Uterus (tissue), 4 donors: ENCODE results near the gene OPTC. TPM values are rescaled to one million over a fixed set of nuclear protein-coding genes. Genes with fewer than 3 reads are reported as not detected.

ENCODE experiments used
- DNase-seq, 2 donors: peaks; one replicate each; pipeline ENCODE4 v3.0.0-alpha.2; 2019 to 2020
- H3K27ac ChIP-seq, 2 donors: fragments of 200-600 bp; sonication (generic); 1 replicate in 1 of 2; 2 replicates in 1 of 2; pipeline ENCODE4 v1.5.1; 2016 to 2018
- H3K27me3 ChIP-seq, 2 donors: fragments of 200-600 bp; sonication (generic); one replicate each; pipeline ENCODE4 v1.5.1; 2018 to 2019; ENCODE audit warnings: control low read depth in 1 of 2
- H3K36me3 ChIP-seq, 2 donors: fragments of 200-600 bp; sonication (generic); one replicate each; pipeline ENCODE4 v1.5.1; 2019; ENCODE audit warnings: control low read depth in 1 of 2
- H3K4me1 ChIP-seq, 2 donors: fragments of 200-600 bp; sonication (generic); one replicate each; pipeline ENCODE4 v1.5.1; 2018 to 2019; ENCODE audit warnings: control low read depth in 1 of 2
- H3K4me3 ChIP-seq, 2 donors: fragments of 200-600 bp; sonication (generic); 1 replicate in 1 of 2; 2 replicates in 1 of 2; pipeline ENCODE4 v1.5.1; 2018 to 2019; ENCODE audit warnings: mild to moderate bottlenecking in 1 of 2
- H3K9me3 ChIP-seq, 2 donors: fragments of 200-600 bp; sonication (generic); one replicate each; pipeline ENCODE4 v1.5.1; 2019; ENCODE audit warnings: control low read depth in 1 of 2
- CTCF ChIP-seq, 4 experiments: fragments of 200-600 bp in 2 of 4; fragments of 450-650 bp in 2 of 4; sonication (generic) in 2 of 4; IDR thresholded peaks; one replicate each; pipeline ENCODE4 v1.5.1; 2016 to 2019; ENCODE audit warnings: antibody characterized with exemption in 4 of 4, mild to moderate bottlenecking in 2 of 4, moderate library complexity in 1 of 4
- POLR2A ChIP-seq, 2 donors: fragments of 450-650 bp; IDR thresholded peaks; one replicate each; pipeline ENCODE4 v1.6.1; 2016; ENCODE audit warnings: antibody characterized with exemption in 2 of 2, mild to moderate bottlenecking in 1 of 2, moderate library complexity in 1 of 2
- intact Hi-C: fragments of 100-400 bp; cut with DNase I; formaldehyde crosslinking; loops from one replicate; pipeline ENCODE4 v1.15.1; 2023; ENCODE audit warnings: low total_unique reads
- total RNA-seq, 4 donors: library from RNA; depleted of rRNA in 3 of 4; stranded (reverse); fragments of >200 nt in 3 of 4; gene quantifications; one replicate each; pipeline versions ENCODE4 v1.1.0 to v1.2.4, GENCODE V29; 2014 to 2023
- donor health status: DM: yes; HTN: yes; CAD: no.

OPTC gene
- total RNA-seq, 4 donors from 2014 or later, result not detected

DNA sequence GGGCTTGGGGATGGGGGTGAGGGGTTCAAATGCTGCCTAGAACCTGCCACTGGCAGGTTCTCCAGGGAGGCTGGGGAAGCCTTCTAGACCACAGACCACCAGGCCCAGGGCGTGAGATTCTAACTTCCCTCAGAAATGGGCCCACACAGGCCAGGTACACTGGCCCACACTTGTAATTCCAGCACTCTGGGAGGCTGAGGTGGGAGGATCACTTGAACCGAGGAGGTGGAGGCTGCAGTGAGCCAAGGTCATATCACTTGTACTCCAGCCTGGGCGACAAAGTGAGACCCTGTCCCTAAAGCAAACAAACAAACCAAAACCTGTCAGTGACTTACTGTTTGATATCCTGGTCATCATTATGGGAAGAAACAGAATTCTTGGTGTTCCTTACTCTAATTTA, 31.7 kb downstream of the OPTC start:
- no peaks in the 10 kb centered on the region for H3K36me3 ChIP-seq
- TF ChIP-seq CTCF (IDR thresholded peaks at IDR 0.05) (no peak), POLR2A (IDR thresholded peaks at IDR 0.05) (no peak)
- no peaks in the 10 kb centered on the region for H3K27me3 ChIP-seq
- peaks cover 0 to 6% of the 10 kb centered on the region in 2 donors for H3K4me1 ChIP-seq
- no peaks in the 10 kb centered on the region for H3K9me3 ChIP-seq
- H3K4me3 ChIP-seq, result no peak overlapping the region
- no peak for DNase-seq
- peak overlapping the region; percentile 70 to 72 for H3K27ac ChIP-seq
- intact Hi-C loops, result no loop called here

- H3K27me3 ChIP-seq, result no peaks in the 10 kb centered on the region
- no peak overlapping the region for H3K4me3 ChIP-seq
- H3K9me3 ChIP-seq, result no peaks in the 10 kb centered on the region
- peak overlapping the region; percentile 70 to 72 for H3K27ac ChIP-seq
- no peak for TF ChIP-seq POLR2A (IDR thresholded peaks at IDR 0.05)
- no peak for TF ChIP-seq CTCF (IDR thresholded peaks at IDR 0.05)
- intact Hi-C loops, result no loop called here
- no peak for DNase-seq
- H3K36me3 ChIP-seq, result no peaks in the 10 kb centered on the region
- H3K4me1 ChIP-seq, result peaks cover 0 to 6% of the 10 kb centered on the region in 2 donors
Measured at GRCh38 chr1:203526130-203526529, 32.2 kb downstream of the OPTC start.

DNA sequence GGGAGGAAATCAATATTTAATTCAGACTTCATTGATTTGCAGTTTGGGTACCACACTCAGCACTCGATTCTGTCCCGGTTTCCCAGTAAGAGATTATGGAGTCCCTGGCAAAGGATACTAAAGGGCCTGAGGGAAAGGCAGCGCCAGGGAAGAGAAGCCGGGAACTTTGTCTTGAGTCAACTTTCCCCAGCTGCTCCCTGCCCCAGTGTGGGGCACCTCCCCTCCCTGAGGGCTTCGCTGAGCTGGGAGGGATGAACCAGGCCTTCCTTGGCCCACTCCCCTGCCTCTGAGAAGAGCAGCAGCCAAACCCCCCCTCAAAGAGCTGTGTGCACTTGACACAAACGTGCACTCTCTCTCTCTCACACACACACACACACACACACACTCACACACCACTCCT, 32.6 kb downstream of the OPTC start:
- Histone ChIP-seq H3K4me1 (peaks cover 0 to 5% of the 10 kb centered on the region in 2 donors), H3K27me3 (no peaks in the 10 kb centered on the region), H3K36me3 (no peaks in the 10 kb centered on the region), H3K4me3 (no peak overlapping the region), H3K27ac (peak overlapping the region; percentile 70 to 72), H3K9me3 (no peaks in the 10 kb centered on the region)
- no peak for TF ChIP-seq POLR2A (IDR thresholded peaks at IDR 0.05)
- no peak for DNase-seq
- intact Hi-C loops, result no loop called here

GRCh38 chr1:203527013-203527412, 33.1 kb downstream of the OPTC start:
- intact Hi-C loops, result no loop called here
- Histone ChIP-seq H3K27ac (peak overlapping the region; percentile 70 to 72), H3K9me3 (no peaks in the 10 kb centered on the region), H3K27me3 (no peaks in the 10 kb centered on the region), H3K36me3 (no peaks in the 10 kb centered on the region), H3K4me1 (peaks cover 0 to under 1% of the 10 kb centered on the region in 2 donors), H3K4me3 (no peak overlapping the region)
- no peak for DNase-seq
- TF ChIP-seq CTCF (IDR thresholded peaks at IDR 0.05) (no peak), POLR2A (IDR thresholded peaks at IDR 0.05) (no peak)

DNA sequence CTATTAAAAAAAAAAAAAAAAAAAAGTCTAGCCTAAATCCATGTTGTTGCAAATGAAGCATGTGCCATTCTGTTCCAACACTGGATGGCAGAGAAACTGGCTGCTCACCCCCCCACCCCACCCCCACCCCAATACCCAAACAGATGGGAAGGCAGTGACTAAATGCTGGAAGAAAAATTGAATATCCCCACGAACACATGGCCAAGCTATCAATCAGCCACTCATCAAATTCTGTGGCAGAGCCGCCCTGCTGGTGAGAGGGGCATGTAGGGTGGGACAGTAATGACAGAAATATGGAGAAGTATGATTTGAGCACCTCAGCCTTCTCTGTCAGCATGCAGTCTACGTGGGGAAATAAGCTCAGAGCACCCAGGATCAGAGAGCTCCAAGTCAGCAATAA, 34.1 kb downstream of the OPTC start:
- TF ChIP-seq POLR2A (IDR thresholded peaks at IDR 0.05), result no peak
- Histone ChIP-seq H3K9me3 (no peaks in the 10 kb centered on the region), H3K27me3 (no peaks in the 10 kb centered on the region), H3K4me3 (no peak overlapping the region), H3K27ac (peak overlapping the region; percentile 12 to 59), H3K4me1 (no peaks in the 10 kb centered on the region), H3K36me3 (no peaks in the 10 kb centered on the region)
- intact Hi-C loops, result no loop called here
- DNase-seq, result no peak

DNA sequence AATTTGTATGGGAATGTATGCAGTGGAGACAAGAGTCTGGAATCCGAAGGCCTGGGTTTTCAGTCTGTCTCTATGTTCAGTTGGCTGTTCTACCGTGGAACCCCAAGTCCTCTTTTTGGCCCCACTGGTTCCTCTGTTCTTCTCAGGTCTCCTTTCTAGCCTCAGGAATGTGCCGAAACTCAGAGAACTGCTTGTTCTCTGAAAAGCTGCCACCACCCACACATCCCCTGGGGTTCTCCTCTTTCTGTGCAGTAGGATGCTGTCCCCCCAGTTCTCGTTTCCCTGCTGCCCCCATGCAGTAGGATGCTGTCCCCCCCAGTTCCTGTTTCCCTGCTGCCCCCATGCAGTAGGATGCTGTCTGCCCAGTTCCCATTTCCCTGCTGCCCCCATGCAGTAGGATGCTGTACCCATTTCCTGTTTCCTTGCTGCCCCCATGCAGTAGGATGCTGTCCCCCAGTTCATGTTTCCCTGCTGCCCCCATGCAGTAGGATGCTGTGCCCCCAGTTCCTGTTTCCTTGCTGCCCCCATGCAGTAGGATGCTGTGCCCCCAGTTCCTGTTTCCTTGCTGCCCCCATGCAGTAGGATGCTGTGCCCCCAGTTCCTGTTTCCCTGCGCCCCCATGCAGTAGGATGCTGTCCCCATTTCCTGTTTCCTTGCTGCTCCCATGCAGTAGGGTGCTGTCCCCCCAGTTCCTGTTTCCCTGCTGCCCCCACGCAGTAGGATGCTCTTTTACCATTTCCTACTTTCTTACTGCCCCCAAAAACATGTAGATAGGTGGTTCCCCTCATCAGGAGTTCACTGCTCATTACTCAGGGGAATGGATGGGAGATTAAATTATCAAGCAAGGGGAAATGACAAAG, 35.3 kb downstream of the OPTC start:
- no peaks in the 10 kb centered on the region for H3K36me3 ChIP-seq
- H3K4me3 ChIP-seq, result no peak overlapping the region
- intact Hi-C loops, result no loop called here
- no peak for TF ChIP-seq CTCF (IDR thresholded peaks at IDR 0.05)
- DNase-seq, result no peak
- peak overlapping the region; percentile 25 to 94 for H3K27ac ChIP-seq
- H3K4me1 ChIP-seq, result peaks cover 0 to 6% of the 10 kb centered on the region in 2 donors
- H3K27me3 ChIP-seq, result no peaks in the 10 kb centered on the region
- no peaks in the 10 kb centered on the region for H3K9me3 ChIP-seq
